ENCODE data around the gene PDCD7. TPM values are rescaled to one million over a fixed set of nuclear protein-coding genes. Genes with fewer than 3 reads are reported as not detected.

PDCD7 gene
- total RNA-seq, 1 experiment from 2014 or later = 31.6 TPM

DNA sequence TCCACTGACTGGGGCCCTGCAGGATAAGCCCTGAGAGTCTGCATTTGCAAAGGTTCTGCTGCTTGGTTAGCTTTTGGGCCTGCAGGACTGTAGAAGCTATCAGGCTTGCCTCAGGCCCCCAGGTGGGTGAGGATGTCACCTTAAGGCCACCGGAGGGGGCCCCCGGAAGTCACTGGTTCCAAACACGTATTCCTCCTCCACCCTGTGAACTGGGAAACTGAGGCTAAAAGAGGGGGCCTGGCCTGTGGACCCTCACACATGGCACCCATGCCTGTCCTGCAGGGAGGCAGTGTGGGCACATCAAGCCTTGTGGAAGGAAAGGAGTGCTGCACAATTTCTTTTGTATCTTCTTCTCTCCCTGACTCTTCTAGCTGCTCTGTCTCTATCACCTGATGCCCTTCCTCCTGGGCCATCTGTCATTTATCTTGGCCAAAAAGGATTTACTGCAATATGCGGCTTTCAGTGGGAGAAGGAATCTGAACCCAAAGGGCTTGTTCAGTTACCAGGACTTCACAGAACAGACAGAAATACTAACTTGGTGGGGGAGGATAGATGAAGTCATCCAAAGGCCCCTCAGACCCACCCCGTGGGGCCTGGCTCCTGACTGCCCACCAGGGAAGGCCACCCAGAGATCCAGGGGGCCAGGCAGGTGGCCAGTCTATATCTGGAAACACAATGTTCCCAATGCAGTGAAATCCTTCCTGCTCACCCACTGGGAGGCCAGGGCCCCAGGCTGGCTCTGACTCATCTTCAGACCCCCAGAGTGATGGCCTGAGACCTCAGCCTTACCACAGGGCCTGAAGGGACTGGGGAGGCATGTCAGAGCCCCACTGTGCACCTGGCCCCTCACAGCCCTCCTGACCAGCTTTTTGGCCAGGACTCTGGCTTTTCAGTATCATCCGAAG, 36.9 kb downstream of the PDCD7 start (continued):
- no peak for TF ChIP-seq REST (IDR thresholded peaks at IDR 0.05; ENCODE audit: low read depth)
- no peak for TF ChIP-seq RAD21 (IDR thresholded peaks at IDR 0.05; ENCODE audit: low read depth)
- no peak for TF ChIP-seq FOSL1 (IDR thresholded peaks at IDR 0.05; ENCODE audit: low read depth)
- TF ChIP-seq, protein P1, sequence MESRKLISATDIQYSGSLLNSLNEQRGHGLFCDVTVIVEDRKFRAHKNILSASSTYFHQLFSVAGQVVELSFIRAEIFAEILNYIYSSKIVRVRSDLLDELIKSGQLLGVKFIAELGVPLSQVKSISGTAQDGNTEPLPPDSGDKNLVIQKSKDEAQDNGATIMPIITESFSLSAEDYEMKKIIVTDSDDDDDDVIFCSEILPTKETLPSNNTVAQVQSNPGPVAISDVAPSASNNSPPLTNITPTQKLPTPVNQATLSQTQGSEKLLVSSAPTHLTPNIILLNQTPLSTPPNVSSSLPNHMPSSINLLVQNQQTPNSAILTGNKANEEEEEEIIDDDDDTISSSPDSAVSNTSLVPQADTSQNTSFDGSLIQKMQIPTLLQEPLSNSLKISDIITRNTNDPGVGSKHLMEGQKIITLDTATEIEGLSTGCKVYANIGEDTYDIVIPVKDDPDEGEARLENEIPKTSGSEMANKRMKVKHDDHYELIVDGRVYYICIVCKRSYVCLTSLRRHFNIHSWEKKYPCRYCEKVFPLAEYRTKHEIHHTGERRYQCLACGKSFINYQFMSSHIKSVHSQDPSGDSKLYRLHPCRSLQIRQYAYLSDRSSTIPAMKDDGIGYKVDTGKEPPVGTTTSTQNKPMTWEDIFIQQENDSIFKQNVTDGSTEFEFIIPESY (IDR thresholded peaks at IDR 0.05; ENCODE audit: extremely low read depth, insufficient replicate concordance, low read length) = no peak
- TF ChIP-seq ZFX (IDR thresholded peaks at IDR 0.05) = no peak
- no peak for TF ChIP-seq POLR2A (IDR thresholded peaks at IDR 0.05; ENCODE audit: borderline replicate concordance, extremely low read depth, insufficient read depth, insufficient read length)
- TF ChIP-seq ATF3 (IDR thresholded peaks at IDR 0.05) = no peak
- no peak for TF ChIP-seq SIN3A (IDR thresholded peaks at IDR 0.05; ENCODE audit: low read depth)
